HG02588 (cell line): ENCODE data around the gene CGB2.
"Not testable (repeated sequence)": the region's sequence is repeated elsewhere in the genome, so short reads cannot be mapped to it uniquely, and the experiment has no call there.

Experiments
- ATAC-seq: cut with Tn5 transposase; IDR thresholded peaks from one replicate; pipeline ENCODE4 v1.9.1; 2021; ENCODE audit warnings: mild to moderate bottlenecking, moderate library complexity; ENCODE audit not compliant: unreplicated experiment

The CGB2 gene

GRCh38 chr19:49009828-49010227 lies 21.9 kb upstream of the CGB2 start:
- no peak for ATAC-seq

GRCh38 chr19:49010453-49010852 lies 21.2 kb upstream of the CGB2 start:
- ATAC-seq, result no peak

- ATAC-seq, result no peak
These were observed 20.5 kb upstream of the CGB2 start for GRCh38 chr19:49011194-49011593.

- ATAC-seq, result no peak
These were observed 17.4 kb upstream of the CGB2 start for GRCh38 chr19:49014123-49014869.

GRCh38 chr19:49014870-49015255 lies 16.8 kb upstream of the CGB2 start:
- no peak for ATAC-seq

DNA sequence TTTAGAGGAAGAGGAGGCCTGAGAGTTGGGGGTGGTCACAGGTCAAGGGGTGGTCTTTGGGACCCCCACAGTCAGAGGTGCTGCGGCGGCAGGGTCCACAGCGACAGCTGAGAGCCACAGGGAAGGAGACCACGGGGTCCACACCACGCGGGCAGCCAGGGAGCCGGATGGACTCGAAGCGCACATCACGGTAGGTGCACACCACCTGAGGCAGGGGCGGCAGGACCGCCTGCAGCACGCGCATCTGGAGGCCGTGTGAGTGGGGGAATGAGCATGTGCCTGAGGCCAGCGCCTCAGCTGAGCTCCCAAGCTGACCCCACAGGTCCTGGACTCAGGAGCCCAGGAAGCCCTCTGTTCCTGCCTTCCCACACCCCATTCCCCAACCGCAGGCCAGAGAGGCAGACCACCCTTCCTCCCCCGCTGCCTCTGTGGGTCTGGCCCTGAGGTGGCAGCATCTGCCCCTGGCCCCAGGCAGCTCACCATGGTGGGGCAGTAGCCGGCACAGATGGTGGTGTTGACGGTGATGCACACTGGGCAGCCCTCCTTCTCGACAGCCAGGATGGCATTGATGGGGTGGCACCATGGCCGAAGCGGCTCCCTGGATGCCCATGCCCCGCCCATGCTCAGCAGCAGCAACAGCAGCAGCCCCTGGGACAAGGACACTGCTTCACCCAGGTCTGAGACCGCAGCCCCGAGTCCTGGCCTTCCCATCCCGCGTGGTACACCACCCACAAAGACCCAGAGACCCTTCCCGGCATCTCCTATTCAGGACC lies 15.4 kb upstream of the CGB2 start:
- ATAC-seq, result no peak

DNA sequence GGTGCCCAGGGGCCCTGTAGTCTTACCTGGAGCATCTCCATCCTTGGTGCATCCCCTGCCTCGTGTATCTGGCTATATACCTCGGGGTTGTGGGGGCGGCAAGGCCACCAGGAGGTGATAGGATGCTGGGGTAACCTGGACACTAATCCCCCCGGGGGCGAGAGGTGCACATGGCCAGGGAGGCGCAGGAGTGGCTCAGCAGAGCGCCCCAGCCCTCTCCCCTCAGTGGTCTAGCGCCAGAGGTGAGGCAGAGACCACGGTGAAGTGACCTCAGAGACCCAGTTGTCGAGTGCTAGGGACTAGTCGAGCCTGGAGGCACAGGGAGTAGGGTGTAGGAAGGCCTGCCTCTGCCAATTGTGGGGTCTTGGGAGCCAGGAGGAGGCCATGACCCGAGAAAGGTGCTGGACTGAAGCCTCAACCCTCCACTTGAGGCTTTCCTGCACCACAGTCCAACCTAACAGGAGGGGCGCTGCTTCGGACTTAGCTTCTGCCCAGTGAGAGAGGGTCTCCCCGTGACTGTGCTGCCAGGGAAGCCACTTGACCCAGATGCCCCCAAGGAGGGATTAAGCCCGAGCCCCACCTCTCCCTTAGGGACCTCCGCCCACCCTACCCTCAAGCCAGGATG lies 14.5 kb upstream of the CGB2 start, which contains the start of gene LHB:
Gene LHB (minus strand): TSS at position 51 of the 625 bp plus-strand sequence. CDS start 10 bp downstream, at position 41.
- no peak for ATAC-seq

- ATAC-seq, result no peak
These were observed 13.9 kb upstream of the CGB2 start for GRCh38 chr19:49017666-49018351.

GRCh38 chr19:49018388-49019241 lies 13.1 kb upstream of the CGB2 start:
- ATAC-seq, result not testable (repeated sequence)

- ATAC-seq, result no peak
These were observed 12.3 kb upstream of the CGB2 start for GRCh38 chr19:49019242-49019932.

GRCh38 chr19:49020342-49020741 lies 11.3 kb upstream of the CGB2 start:
- ATAC-seq, result no peak

DNA sequence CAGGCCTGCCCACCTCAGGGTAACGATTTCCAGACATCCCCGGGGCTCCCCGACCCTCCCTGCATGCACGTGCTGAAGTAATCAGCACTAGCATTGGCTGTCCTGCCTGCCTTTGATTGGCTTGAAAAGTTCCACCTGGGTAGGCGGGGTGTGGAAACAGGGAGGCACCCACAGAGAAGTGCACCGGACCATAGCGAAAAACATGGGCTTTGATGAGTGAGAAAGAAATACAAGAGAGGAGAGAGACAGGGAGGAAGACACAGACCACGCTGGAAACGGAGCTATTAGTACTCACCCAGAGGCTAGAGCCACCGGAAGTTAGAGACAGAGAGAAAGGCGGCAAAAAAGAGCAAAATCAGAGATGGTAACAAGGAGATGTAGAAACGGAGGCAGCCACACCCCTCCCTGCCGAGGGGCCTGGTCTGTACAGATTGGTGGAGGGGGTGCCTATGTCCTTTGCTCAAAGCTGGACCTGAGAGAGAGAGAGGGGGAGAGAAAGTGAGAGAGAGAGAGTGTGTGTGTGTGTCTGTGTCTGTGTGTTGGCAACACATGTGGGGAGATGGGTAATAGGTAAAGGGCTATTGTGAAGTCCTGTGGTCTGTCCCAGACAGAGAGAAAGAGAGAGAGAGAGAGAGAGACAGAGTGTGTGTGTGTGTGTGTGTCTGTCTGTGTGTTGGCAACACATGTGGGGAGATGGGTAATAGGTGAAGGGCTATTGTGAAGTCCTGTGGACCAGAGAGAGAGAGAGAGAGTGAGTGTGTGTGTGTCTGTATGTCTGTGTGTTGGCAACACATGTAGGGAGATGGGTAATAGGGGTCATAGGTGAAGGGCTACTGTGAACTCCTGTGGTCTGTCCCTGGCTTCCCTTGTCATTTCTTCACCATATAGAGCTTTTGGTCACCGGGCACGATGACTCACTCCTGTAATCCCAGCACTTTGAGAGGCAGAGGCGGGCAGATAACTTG lies 10.5 kb upstream of the CGB2 start:
- ATAC-seq, result no peak

DNA sequence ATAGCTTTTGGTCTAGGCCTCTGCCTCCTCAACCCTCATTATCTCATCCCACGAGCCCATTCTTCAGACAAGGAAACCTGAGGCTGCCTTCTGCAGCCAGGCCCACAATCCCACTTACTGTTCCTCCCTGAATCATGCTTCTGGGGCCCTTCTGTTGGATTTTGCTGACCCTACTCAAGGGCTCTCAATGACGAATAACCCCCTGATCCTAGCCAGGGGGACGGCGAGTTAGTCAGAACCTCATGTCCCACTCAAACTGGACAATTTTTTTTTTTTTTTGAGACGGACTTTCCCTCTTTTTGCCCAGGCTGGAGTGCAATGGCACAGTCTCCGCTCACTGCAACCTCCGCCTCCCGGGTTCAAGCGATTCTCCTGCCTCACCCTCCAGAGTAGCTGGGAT lies 9.6 kb upstream of the CGB2 start:
- ATAC-seq, result no peak

DNA sequence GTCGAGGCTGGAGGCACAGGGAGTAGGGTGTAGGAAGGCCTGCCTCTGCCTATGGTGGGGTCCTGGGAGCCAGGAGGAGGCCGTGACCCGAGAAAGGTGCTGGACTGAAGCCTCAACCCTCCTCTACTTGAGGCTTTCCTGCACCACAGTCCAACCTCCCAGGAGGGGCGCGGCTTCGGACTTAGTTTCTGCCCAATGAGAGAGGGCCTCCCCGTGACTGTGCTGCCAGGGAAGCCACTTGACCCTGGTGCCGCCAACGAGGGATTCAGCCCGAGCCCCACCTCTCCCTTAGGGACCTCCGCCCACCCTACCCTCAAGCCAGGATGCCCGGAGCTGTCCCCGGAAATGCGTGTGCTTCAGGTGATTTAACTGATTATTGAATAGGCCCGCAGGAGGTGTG lies 7.5 kb upstream of the CGB2 start, which contains the start of gene CGB3:
Gene CGB3 (minus strand): TSS at position 101 of the 400 bp plus-strand sequence. CDS start 362 bp downstream, outside the sequence.
- not testable (repeated sequence) for ATAC-seq

GRCh38 chr19:49025088-49025487 lies 6.6 kb upstream of the CGB2 start:
- ATAC-seq, result not testable (repeated sequence)

DNA sequence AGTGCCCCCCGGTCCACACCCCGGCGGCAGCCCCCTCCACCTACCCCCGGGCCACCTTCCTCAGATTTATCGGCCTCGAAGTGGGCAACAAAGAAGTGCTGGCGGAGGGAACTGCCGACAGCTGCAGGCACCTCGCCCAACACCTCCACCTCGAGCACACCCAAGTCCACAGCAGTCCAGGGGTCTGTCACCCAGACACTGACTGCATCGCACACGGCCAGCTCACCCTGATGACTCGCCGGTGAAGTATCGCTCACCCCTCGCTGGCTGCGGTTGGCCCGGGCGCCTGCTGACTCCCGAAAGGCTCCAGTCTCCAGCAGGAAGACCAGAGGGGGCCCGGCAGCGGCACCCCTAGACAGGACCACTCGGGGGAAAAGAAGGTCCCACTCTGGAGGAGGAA lies 6.1 kb upstream of the CGB2 start:
- ATAC-seq, result not testable (repeated sequence)

DNA sequence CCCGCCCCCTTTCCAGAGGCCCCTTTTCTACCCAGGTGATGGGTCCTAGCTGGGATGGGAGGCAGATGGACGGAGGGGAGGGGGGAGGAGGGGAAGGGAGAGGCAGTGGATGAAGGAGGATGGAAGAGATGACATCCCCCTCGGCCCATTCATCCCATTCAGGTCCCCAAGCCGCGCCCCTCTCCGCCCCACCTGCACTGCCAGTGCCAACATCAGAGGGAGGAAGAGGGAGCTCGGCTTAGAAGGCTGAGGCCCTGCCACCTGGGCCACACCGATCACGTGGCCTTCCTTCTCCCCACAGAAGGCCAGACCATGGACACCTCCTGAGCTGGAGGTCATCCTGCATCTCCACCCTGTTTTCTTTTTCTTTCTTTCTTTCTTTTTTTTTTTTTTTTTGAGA lies 3.0 kb upstream of the CGB2 start:
- not testable (repeated sequence) for ATAC-seq

DNA sequence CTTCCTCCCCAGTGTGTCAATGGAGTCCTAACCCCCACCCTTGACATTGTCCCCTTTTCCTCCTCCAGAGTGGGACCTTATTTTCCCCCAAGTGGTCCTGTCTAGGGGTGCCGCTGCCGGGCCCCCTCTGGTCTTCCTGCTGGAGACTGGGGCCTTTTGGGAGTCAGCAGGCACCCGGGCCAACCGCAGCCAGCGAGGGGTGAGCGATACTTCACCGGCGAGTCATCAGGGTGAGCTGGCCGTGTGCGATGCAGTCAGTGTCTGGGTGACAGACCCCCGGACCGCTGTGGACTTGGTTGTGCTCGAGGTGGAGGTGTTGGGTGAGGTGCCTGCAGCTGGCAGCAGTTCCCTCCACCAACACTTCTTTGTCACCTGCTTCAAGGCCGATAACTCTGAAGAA lies 1.9 kb upstream of the CGB2 start:
- not testable (repeated sequence) for ATAC-seq
